Esophagus squamous epithelium (tissue), 5 donors: ENCODE data around the gene CLDN17. TPM values are rescaled to one million over a fixed set of nuclear protein-coding genes. Genes with fewer than 3 reads are reported as not detected.

Experiments used
- DNase-seq: peaks from one replicate; lab custom pipeline; 2025; lab: John Stamatoyannopoulos, UW
- H3K27ac ChIP-seq, 4 donors: fragments of 200-600 bp; sonication (generic); one replicate each; pipeline ENCODE4 v1.5.1; 2016 to 2019; ENCODE audit warnings: mild to moderate bottlenecking in 1 of 4
- H3K27me3 ChIP-seq, 4 donors: fragments of 200-600 bp; sonication (generic); 1 replicate in 3 of 4; 2 replicates in 1 of 4; pipeline versions ENCODE4 v1.5.1 to v1.6.0; 2017 to 2021; ENCODE audit warnings: antibody characterized with exemption in 1 of 4
- H3K36me3 ChIP-seq, 3 donors: fragments of 200-600 bp; sonication (generic); one replicate each; pipeline ENCODE4 v1.5.1; 2016 to 2019
- H3K4me1 ChIP-seq, 3 donors: fragments of 200-600 bp; sonication (generic); one replicate each; pipeline ENCODE4 v1.5.1; 2017 to 2019
- H3K4me3 ChIP-seq, 4 donors: fragments of 200-600 bp; sonication (generic); 1 replicate in 3 of 4; 2 replicates in 1 of 4; pipeline ENCODE4 v1.5.1; 2016 to 2019; ENCODE audit warnings: mild to moderate bottlenecking in 2 of 4, moderate library complexity in 1 of 4
- H3K9me3 ChIP-seq, 3 donors: fragments of 200-600 bp; sonication (generic); one replicate each; pipeline ENCODE4 v1.5.1; 2016 to 2019
- POLR2A ChIP-seq, 4 donors: fragments of 450-650 bp; IDR thresholded peaks; one replicate each; pipeline ENCODE4 v1.6.1; 2017; ENCODE audit warnings: antibody characterized with exemption in 4 of 4, mild to moderate bottlenecking in 4 of 4, moderate library complexity in 3 of 4
- WGBS, 2 donors: methylation state at CpG; one replicate each; pipeline ENCODE4 v1.1.5; 2018; 5-methylcytosine and 5-hydroxymethylcytosine counted together
- intact Hi-C: fragments of 100-400 bp; cut with DNase I; formaldehyde crosslinking; loops from one replicate; pipeline ENCODE4 v1.15.0; 2022
- total RNA-seq, 4 donors: library from RNA; depleted of rRNA; stranded (reverse); fragments of >200 nt; gene quantifications; one replicate each; pipeline ENCODE4 v1.1.0, GENCODE V29; 2016
- TF ChIP-seq, protein P1 (sequence below), 6 experiments: fragments of 450-650 bp in 4 of 6; fragments of 200-600 bp in 2 of 6; sonication (generic) in 2 of 6; IDR thresholded peaks; one replicate each; pipeline ENCODE4 v1.5.1; 2016 to 2019; ENCODE audit warnings: antibody characterized with exemption in 6 of 6, mild to moderate bottlenecking in 4 of 6, moderate library complexity in 4 of 6
- donor health status: DM: yes; HTN: yes; CAD: no.

CLDN17 gene
- total RNA-seq, 4 donors from 2014 or later: 0.53 to 27.4 (median 0.99) TPM

DNA sequence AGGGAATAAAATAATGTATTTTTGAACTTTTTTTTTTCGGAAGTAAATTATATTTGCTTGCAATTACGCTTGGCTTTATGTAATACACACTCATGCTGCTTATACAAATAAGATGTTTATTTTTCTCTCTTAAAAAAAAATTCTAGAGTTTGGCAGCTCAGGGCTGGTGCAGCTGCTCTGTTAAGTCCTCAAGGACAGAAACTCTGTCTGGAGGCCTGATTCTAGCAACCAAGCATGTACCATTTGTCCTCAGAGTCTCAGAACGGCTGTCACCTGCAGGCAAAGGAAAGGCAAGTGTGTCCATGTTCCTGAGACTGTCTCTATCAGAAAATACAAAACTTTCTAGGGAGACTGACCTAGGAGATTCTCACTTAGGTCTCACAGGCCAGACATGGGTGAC, 23.2 kb upstream of the CLDN17 start:
- no peaks in the 10 kb centered on the region for H3K27me3 ChIP-seq
- intact Hi-C loops: no loop called here

DNA sequence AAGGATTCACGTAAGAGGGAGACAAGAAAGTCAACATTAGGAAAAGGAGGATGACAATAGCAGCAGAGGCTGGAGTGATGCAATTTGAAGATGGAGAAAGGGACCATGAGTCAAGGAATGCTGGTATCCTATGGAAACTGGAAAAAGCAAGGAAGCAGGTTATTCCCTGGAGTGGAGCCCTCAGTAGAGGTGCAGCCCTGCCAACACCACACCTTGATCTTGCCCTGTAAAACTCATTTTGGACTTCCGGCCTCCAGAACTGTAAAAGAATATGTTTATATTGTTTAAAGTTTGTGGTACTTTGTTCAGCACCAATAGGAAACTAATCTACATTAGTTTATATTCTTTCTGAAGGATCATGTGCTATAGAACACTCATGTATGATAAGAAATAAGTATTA, 19.6 kb upstream of the CLDN17 start:
- no peaks in the 10 kb centered on the region for H3K27me3 ChIP-seq
- no peaks in the 10 kb centered on the region for H3K36me3 ChIP-seq
- no peak overlapping the region for H3K27ac ChIP-seq
- no peaks in the 10 kb centered on the region for H3K9me3 ChIP-seq
- DNase-seq: no peak
- no peak overlapping the region for H3K4me3 ChIP-seq
- TF ChIP-seq, protein P1, sequence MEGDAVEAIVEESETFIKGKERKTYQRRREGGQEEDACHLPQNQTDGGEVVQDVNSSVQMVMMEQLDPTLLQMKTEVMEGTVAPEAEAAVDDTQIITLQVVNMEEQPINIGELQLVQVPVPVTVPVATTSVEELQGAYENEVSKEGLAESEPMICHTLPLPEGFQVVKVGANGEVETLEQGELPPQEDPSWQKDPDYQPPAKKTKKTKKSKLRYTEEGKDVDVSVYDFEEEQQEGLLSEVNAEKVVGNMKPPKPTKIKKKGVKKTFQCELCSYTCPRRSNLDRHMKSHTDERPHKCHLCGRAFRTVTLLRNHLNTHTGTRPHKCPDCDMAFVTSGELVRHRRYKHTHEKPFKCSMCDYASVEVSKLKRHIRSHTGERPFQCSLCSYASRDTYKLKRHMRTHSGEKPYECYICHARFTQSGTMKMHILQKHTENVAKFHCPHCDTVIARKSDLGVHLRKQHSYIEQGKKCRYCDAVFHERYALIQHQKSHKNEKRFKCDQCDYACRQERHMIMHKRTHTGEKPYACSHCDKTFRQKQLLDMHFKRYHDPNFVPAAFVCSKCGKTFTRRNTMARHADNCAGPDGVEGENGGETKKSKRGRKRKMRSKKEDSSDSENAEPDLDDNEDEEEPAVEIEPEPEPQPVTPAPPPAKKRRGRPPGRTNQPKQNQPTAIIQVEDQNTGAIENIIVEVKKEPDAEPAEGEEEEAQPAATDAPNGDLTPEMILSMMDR (IDR thresholded peaks at IDR 0.05): no peak
- no peak for TF ChIP-seq POLR2A (IDR thresholded peaks at IDR 0.05)
- no peaks in the 10 kb centered on the region for H3K4me1 ChIP-seq
- intact Hi-C loops: no loop called here
- 86 to 89% methylated on average over 2 of the region's 2 CpGs for WGBS, 2 donors

More for the DNA sequence above, 23.2 kb upstream of the CLDN17 start:
- no peak overlapping the region for H3K4me3 ChIP-seq
- H3K27ac ChIP-seq: no peak overlapping the region
- TF ChIP-seq POLR2A (IDR thresholded peaks at IDR 0.05): no peak
- TF ChIP-seq, protein P1 (IDR thresholded peaks at IDR 0.05): no peak
- 76% methylated on average over 3 of the region's 3 CpGs for WGBS, 2 donors
- no peak for DNase-seq
- no peaks in the 10 kb centered on the region for H3K36me3 ChIP-seq
- H3K9me3 ChIP-seq: no peaks in the 10 kb centered on the region
- H3K4me1 ChIP-seq: no peaks in the 10 kb centered on the region

DNA sequence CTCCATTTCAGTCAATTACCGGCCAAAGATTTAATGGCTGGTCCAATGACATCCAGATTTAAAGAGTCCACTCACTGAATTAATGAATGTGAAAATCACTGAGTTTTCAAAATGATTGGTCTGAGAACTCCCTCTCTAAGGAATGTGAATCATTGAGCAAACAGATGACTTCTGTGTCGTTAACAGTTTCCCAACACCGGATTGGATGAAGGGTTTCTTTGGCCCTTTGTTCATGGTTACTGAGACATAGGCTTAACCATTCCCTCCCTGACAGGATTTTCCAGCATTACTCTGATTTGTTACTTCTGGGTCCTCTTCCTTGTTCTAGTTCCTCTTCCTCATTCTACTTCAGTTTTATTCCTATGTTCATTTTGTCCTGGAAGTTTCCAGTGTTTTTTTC, 1.5 kb upstream of the CLDN17 start:
- H3K4me1 ChIP-seq: peaks cover 0 to 24% (median 0%) of the 10 kb centered on the region in 3 donors
- no peaks in the 10 kb centered on the region for H3K36me3 ChIP-seq
- intact Hi-C loops: no loop called here
- H3K27me3 ChIP-seq: no peaks in the 10 kb centered on the region
- H3K27ac ChIP-seq: peak overlapping the region in 1 of 4 donors; percentile 51
- WGBS, 2 donors: 53 to 74% methylated on average over 3 of the region's 3 CpGs
- H3K4me3 ChIP-seq: no peak overlapping the region
- TF ChIP-seq, protein P1 (IDR thresholded peaks at IDR 0.05): no peak
- no peak for TF ChIP-seq POLR2A (IDR thresholded peaks at IDR 0.05)
- DNase-seq: no peak
- no peaks in the 10 kb centered on the region for H3K9me3 ChIP-seq

DNA sequence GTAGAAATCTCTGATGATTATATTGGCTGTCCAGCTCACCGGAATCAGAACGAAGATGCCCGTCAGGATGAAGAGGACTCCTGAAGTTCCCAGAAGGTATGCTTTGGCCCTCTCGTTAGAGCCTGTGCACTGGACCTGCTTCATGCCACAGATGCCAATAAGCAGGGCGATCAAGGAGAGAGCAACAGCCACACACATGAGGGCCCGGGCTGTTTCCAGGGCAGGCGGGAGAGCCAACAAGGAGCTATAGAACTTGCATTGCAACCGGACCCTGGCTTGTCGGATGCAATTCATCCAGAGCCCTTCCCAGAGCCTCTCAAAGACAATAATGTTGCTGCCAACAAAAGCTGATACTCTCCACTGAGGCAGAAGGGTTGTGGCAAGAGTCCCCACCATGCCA, 434 bp downstream of the CLDN17 start:
- Histone ChIP-seq H3K4me1 (peaks cover 0 to 24% (median 0%) of the 10 kb centered on the region in 3 donors), H3K36me3 (no peaks in the 10 kb centered on the region), H3K27me3 (no peaks in the 10 kb centered on the region), H3K9me3 (no peaks in the 10 kb centered on the region), H3K4me3 (no peak overlapping the region), H3K27ac (peak overlapping the region in 1 of 4 donors; percentile 19)
- WGBS, 2 donors: 95 to 98% methylated on average over 3 to 8 of the region's 9 CpGs
- TF ChIP-seq POLR2A (IDR thresholded peaks at IDR 0.05): no peak
- TF ChIP-seq, protein P1 (IDR thresholded peaks at IDR 0.05): no peak
- no peak for DNase-seq
- intact Hi-C loops: no loop called here

DNA sequence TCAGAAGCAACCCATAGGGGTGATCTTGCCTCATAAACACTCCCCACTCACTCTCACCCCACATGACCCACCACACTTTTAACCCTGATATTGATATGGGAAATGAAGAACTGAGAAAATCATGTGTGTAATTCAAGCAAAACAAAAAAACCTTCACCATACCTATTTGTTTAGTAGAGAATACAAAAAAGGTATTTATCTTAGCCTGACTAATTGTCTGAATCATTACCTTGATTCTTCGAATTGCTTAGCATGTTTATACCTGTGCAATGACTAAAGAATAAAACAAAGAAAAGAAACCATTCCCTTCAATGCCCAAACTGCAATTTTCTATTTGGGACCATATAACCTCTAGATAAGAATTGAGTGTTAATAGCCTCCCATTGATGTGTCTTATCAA, 1.8 kb downstream of the CLDN17 start:
- 28 to 33% methylated on average over 1 of the region's 1 CpG for WGBS, 2 donors
- DNase-seq: no peak
- H3K27ac ChIP-seq: peak overlapping the region in 1 of 4 donors; percentile 59

More for the DNA sequence above, 1.8 kb downstream of the CLDN17 start:
- intact Hi-C loops: no loop called here
- TF ChIP-seq, protein P1 (IDR thresholded peaks at IDR 0.05): no peak
- TF ChIP-seq POLR2A (IDR thresholded peaks at IDR 0.05): no peak
- Histone ChIP-seq H3K27me3 (no peaks in the 10 kb centered on the region), H3K4me1 (peaks cover 0 to 24% (median 0%) of the 10 kb centered on the region in 3 donors), H3K9me3 (no peaks in the 10 kb centered on the region), H3K4me3 (no peak overlapping the region), H3K36me3 (no peaks in the 10 kb centered on the region)
